PFSK-1 (cell line): ENCODE measurements around the gene LRFN3.

ENCODE experiments used
- REST ChIP-seq, 2 experiments: IDR thresholded peaks; 2 replicates each; pipeline versions ENCODE4 v1.6.1 to v1.8.0; 2011 to 2012; ENCODE audit warnings: low read depth in 2 of 2, low read length in 2 of 2, control low read depth in 1 of 2, inconsistent platforms in 1 of 2, mild to moderate bottlenecking in 1 of 2, moderate library complexity in 1 of 2; ENCODE audit not compliant: insufficient read depth in 1 of 2
- TAF1 ChIP-seq: IDR thresholded peaks from 2 replicates; pipeline ENCODE4 v1.6.1; 2012; ENCODE audit warnings: low read length, control low read depth, borderline replicate concordance; ENCODE audit not compliant: insufficient read depth

DNA sequence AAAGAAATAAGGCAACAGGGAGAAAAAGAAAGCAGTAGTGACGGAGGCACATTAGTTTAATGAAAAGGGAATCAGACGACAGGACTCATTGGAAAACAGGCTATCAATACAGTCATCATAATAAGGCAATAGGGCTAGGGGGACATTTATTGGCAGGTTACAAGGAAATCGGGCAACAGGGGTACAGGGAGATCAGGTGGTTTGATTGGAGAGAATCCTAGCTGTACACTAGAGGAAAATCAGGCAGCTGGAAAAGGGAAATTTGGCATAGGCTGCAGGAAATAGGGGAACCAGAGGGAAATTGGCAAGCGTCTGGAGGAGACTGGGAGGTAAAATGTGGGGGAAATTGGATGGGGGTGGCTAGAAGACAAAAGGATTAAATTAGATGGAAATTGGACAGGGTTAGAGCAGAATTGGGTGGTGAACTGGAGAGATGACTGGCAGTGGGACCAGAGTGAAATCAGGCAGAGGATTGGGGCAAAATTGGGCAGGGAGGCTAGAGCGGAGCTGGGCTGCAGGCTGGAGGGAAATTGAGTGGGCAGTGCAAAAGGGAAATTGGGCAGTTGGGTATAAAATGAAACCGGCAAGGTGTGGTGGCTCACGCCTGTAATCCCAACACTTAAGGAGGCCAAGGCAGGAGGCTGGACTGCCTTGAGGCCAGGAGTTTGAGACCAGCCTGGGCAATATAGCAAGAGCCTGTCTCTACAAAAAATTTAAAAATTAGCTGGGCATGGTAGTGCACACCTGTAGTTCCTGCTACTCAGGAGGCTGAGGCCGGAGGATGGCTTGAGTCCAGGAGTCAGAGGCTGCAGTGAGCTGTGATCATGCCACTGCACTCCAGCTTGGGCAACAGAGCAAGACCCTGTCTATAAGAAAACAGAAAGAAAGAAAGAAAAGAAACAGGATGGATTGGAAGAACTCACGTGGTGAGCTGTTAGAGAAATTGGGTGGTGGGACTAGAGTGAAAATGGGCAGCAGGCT is 7.4 kb downstream of the LRFN3 start:
- TF ChIP-seq TAF1 (no peak), REST (IDR thresholded peaks at IDR 0.05; ENCODE audit: insufficient read depth in 1 of 2, low read depth in 2 of 2, low read length in 2 of 2) (no peak)
